GM12891 (cell line): ENCODE data around the gene CXCR3.

Experiments used
- PAX5 ChIP-seq: IDR thresholded peaks from 2 replicates; pipeline ENCODE4 v1.6.1; 2011; ENCODE audit warnings: low read length, moderate library complexity, mild to moderate bottlenecking; ENCODE audit not compliant: insufficient read depth, severe bottlenecking
- POLR2A ChIP-seq: IDR thresholded peaks from 2 replicates; pipeline ENCODE4 v1.6.1; 2011; ENCODE audit warnings: low read depth, low read length, control low read depth
- POLR2AphosphoS5 ChIP-seq: IDR thresholded peaks from 2 replicates; pipeline ENCODE4 v1.6.1; 2011; ENCODE audit warnings: low read depth, low read length, control low read depth
- POU2F2 ChIP-seq: IDR thresholded peaks from 2 replicates; pipeline ENCODE4 v1.6.1; 2011; ENCODE audit warnings: low read depth, mild to moderate bottlenecking, control low read depth, low read length, moderate library complexity
- SPI1 ChIP-seq: IDR thresholded peaks from 2 replicates; pipeline ENCODE4 v1.6.1; 2011; ENCODE audit warnings: low read depth, low read length, control low read depth
- TAF1 ChIP-seq: IDR thresholded peaks from 2 replicates; pipeline ENCODE4 v1.6.1; 2011; ENCODE audit warnings: low read depth, low read length, control low read depth

DNA sequence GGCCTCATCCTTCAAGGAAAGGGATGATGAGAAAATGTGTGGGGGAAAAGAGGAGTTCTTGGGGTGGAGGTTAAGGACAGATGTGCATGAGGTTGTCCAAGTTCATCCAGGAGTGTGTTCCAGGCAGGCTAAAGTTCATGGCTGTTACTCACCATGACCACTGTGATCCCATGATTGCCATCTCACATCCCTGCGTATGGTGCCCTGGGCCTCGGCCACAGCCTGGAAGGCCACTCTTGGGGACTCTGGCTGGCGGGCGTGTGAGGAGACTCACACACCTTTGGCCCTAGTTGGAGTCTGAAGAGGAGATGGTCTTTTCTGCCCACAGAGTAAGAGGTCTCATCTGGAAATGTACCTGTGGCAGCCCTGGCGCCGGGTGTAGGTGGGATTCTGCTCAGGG, 41.6 kb upstream of the CXCR3 start:
- no peak for TF ChIP-seq POLR2AphosphoS5
- TF ChIP-seq POLR2A, result no peak
- no peak for TF ChIP-seq TAF1
- TF ChIP-seq POU2F2, result no peak
- no peak for TF ChIP-seq PAX5
- TF ChIP-seq SPI1, result no peak
